ENCODE measurements around the gene SYNRG.
A peak's percentile ranks its signal among the peaks of the same experiment; 100 is the strongest.

Gene SYNRG

GRCh38 chr17:37518826-37519225 is 90.4 kb downstream of the SYNRG start:
- Histone ChIP-seq H3K79me2 (ENCODE audit: control insufficient read depth, insufficient read depth, low read length, poor library complexity) (no peaks in the 10 kb centered on the region), H3K4me3 (ENCODE audit: low read depth, low read length) (no peak overlapping the region), H2BK5ac (ENCODE audit: low read depth, low read length, poor library complexity) (no peak overlapping the region), H2BK120ac (ENCODE audit: insufficient read depth, low read length, poor library complexity) (no peak overlapping the region), H3K4me1 (ENCODE audit: control insufficient read depth in 1 of 2, insufficient read depth in 2 of 2, low read length in 2 of 2) (no peaks in the 10 kb centered on the region), H3K4me2 (ENCODE audit: low read length) (no peak overlapping the region), H3K9ac (ENCODE audit: low read length) (no peak overlapping the region), H3K4ac (ENCODE audit: low read depth, low read length) (no peak overlapping the region), H4K12ac (ENCODE audit: low read depth, low read length) (no peak overlapping the region), H3K18ac (ENCODE audit: low read length) (no peak overlapping the region), H3K14ac (ENCODE audit: low read length) (no peak overlapping the region), H2AK5ac (ENCODE audit: low read length) (no peak overlapping the region), H3K36me3 (ENCODE audit: control insufficient read depth in 1 of 2, insufficient read depth in 2 of 2, low read length in 2 of 2) (peaks cover 22 to 33% of the 10 kb centered on the region in 2 experiments), H4K91ac (ENCODE audit: low read depth, low read length) (no peak overlapping the region), H3K9me3 (ENCODE audit: insufficient read depth, low read depth, low read length) (no peaks in the 10 kb centered on the region), H3K23ac (ENCODE audit: low read length) (no peak overlapping the region), H3K79me1 (ENCODE audit: low read length) (no peaks in the 10 kb centered on the region), H2AFZ (ENCODE audit: insufficient read depth, low read length, poor library complexity) (no peak overlapping the region), H3K27me3 (ENCODE audit: insufficient read depth, low read length) (no peaks in the 10 kb centered on the region), H4K8ac (ENCODE audit: low read depth, low read length) (no peak overlapping the region), H2BK12ac (ENCODE audit: low read length) (no peak overlapping the region), H3K27ac (ENCODE audit: low read depth, low read length) (no peak overlapping the region)
- no CpG with 5 or more reads among the region's 8 CpGs for WGBS (ENCODE audit: extremely low coverage, insufficient coverage, insufficient read length)
- DNase-seq = no peak

GRCh38 chr17:37517881-37518280 is 91.3 kb downstream of the SYNRG start:
- no peak overlapping the region for H3K9ac ChIP-seq (ENCODE audit: low read length)
- no peaks in the 10 kb centered on the region for H3K9me3 ChIP-seq (ENCODE audit: insufficient read depth, low read depth, low read length)
- no peaks in the 10 kb centered on the region for H3K27me3 ChIP-seq (ENCODE audit: insufficient read depth, low read length)
- no CpG with 5 or more reads among the region's 4 CpGs for WGBS (ENCODE audit: extremely low coverage, insufficient coverage, insufficient read length)
- DNase-seq = peak; percentile 2 to 10
- no peak overlapping the region for H4K12ac ChIP-seq (ENCODE audit: low read depth, low read length)
- H2BK12ac ChIP-seq (ENCODE audit: low read length) = no peak overlapping the region
- H3K4me1 ChIP-seq (ENCODE audit: control insufficient read depth in 1 of 2, insufficient read depth in 2 of 2, low read length in 2 of 2) = no peaks in the 10 kb centered on the region
- H2BK5ac ChIP-seq (ENCODE audit: low read depth, low read length, poor library complexity) = no peak overlapping the region
- no peaks in the 10 kb centered on the region for H3K79me1 ChIP-seq (ENCODE audit: low read length)
- H3K18ac ChIP-seq (ENCODE audit: low read length) = no peak overlapping the region
- no peak overlapping the region for H4K8ac ChIP-seq (ENCODE audit: low read depth, low read length)
- no peak overlapping the region for H3K27ac ChIP-seq (ENCODE audit: low read depth, low read length)
- no peak overlapping the region for H3K14ac ChIP-seq (ENCODE audit: low read length)
- no peaks in the 10 kb centered on the region for H3K79me2 ChIP-seq (ENCODE audit: control insufficient read depth, insufficient read depth, low read length, poor library complexity)
- no peak overlapping the region for H2AK5ac ChIP-seq (ENCODE audit: low read length)
- no peak overlapping the region for H2BK120ac ChIP-seq (ENCODE audit: insufficient read depth, low read length, poor library complexity)
- no peak overlapping the region for H4K91ac ChIP-seq (ENCODE audit: low read depth, low read length)
- peaks cover 22 to 35% of the 10 kb centered on the region in 2 experiments for H3K36me3 ChIP-seq (ENCODE audit: control insufficient read depth in 1 of 2, insufficient read depth in 2 of 2, low read length in 2 of 2)
- no peak overlapping the region for H3K23ac ChIP-seq (ENCODE audit: low read length)
- H2AFZ ChIP-seq (ENCODE audit: insufficient read depth, low read length, poor library complexity) = no peak overlapping the region
- H3K4me3 ChIP-seq (ENCODE audit: low read depth, low read length) = no peak overlapping the region
- H3K4me2 ChIP-seq (ENCODE audit: low read length) = no peak overlapping the region
- no peak overlapping the region for H3K4ac ChIP-seq (ENCODE audit: low read depth, low read length)

- Histone ChIP-seq H2AK5ac (ENCODE audit: low read length) (no peak overlapping the region), H2BK120ac (ENCODE audit: insufficient read depth, low read length, poor library complexity) (no peak overlapping the region), H3K9me3 (ENCODE audit: insufficient read depth, low read depth, low read length) (no peaks in the 10 kb centered on the region), H3K23ac (ENCODE audit: low read length) (no peak overlapping the region), H4K12ac (ENCODE audit: low read depth, low read length) (no peak overlapping the region), H3K27me3 (ENCODE audit: insufficient read depth, low read length) (no peaks in the 10 kb centered on the region), H3K36me3 (ENCODE audit: control insufficient read depth in 1 of 2, insufficient read depth in 2 of 2, low read length in 2 of 2) (peaks cover 27 to 44% of the 10 kb centered on the region in 2 experiments), H3K4ac (ENCODE audit: low read depth, low read length) (no peak overlapping the region), H3K18ac (ENCODE audit: low read length) (no peak overlapping the region), H2AFZ (ENCODE audit: insufficient read depth, low read length, poor library complexity) (no peak overlapping the region), H3K9ac (ENCODE audit: low read length) (no peak overlapping the region), H4K8ac (ENCODE audit: low read depth, low read length) (no peak overlapping the region), H4K91ac (ENCODE audit: low read depth, low read length) (no peak overlapping the region), H3K4me3 (ENCODE audit: low read depth, low read length) (no peak overlapping the region), H3K14ac (ENCODE audit: low read length) (no peak overlapping the region), H3K79me1 (ENCODE audit: low read length) (no peaks in the 10 kb centered on the region), H2BK12ac (ENCODE audit: low read length) (no peak overlapping the region), H2BK5ac (ENCODE audit: low read depth, low read length, poor library complexity) (no peak overlapping the region), H3K4me2 (ENCODE audit: low read length) (no peak overlapping the region), H3K27ac (ENCODE audit: low read depth, low read length) (no peak overlapping the region), H3K4me1 (ENCODE audit: control insufficient read depth in 1 of 2, insufficient read depth in 2 of 2, low read length in 2 of 2) (no peaks in the 10 kb centered on the region), H3K79me2 (ENCODE audit: control insufficient read depth, insufficient read depth, low read length, poor library complexity) (no peaks in the 10 kb centered on the region)
- peak; percentile 43 to 85 for DNase-seq
- no CpG with 5 or more reads among the region's 6 CpGs for WGBS (ENCODE audit: extremely low coverage, insufficient coverage, insufficient read length)
Observed at GRCh38 chr17:37516127-37516571, 93.1 kb downstream of the SYNRG start.

DNA sequence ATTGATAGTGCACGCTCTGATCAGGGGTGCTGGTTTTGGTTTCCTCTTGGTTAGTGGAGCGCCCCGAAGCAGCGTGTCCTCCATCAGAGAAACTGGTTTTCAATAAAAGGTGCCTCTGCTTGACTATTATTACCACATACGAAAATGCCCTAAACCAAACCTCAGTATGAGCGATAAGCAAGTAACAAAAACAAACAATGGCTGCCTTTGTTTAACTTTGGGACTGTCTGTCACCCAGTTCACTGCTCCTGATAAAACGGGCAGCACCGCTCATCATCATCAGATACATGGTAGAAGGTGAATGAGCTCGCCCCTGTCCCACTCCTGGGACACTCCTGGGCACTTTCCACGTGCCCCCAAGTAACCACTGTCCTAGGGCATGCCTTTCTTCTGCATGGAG is 95.5 kb downstream of the SYNRG start:
- no peak overlapping the region for H4K12ac ChIP-seq (ENCODE audit: low read depth, low read length)
- H3K4me1 ChIP-seq (ENCODE audit: control insufficient read depth in 1 of 2, insufficient read depth in 2 of 2, low read length in 2 of 2) = no peaks in the 10 kb centered on the region
- H2BK5ac ChIP-seq (ENCODE audit: low read depth, low read length, poor library complexity) = no peak overlapping the region
- H3K79me1 ChIP-seq (ENCODE audit: low read length) = no peaks in the 10 kb centered on the region
- no peak overlapping the region for H3K4ac ChIP-seq (ENCODE audit: low read depth, low read length)
- no peak overlapping the region for H2BK120ac ChIP-seq (ENCODE audit: insufficient read depth, low read length, poor library complexity)
- H4K91ac ChIP-seq (ENCODE audit: low read depth, low read length) = no peak overlapping the region
- no peak overlapping the region for H2BK12ac ChIP-seq (ENCODE audit: low read length)
- H3K36me3 ChIP-seq (ENCODE audit: control insufficient read depth in 1 of 2, insufficient read depth in 2 of 2, low read length in 2 of 2) = peaks cover 19 to 33% of the 10 kb centered on the region in 2 experiments
- H3K18ac ChIP-seq (ENCODE audit: low read length) = no peak overlapping the region
- H4K8ac ChIP-seq (ENCODE audit: low read depth, low read length) = no peak overlapping the region
- H3K27ac ChIP-seq (ENCODE audit: low read depth, low read length) = no peak overlapping the region
- no peak overlapping the region for H3K23ac ChIP-seq (ENCODE audit: low read length)
- H3K4me3 ChIP-seq (ENCODE audit: low read depth, low read length) = no peak overlapping the region
- H3K9ac ChIP-seq (ENCODE audit: low read length) = no peak overlapping the region
- no peak overlapping the region for H2AK5ac ChIP-seq (ENCODE audit: low read length)
- no CpG with 5 or more reads among the region's 10 CpGs for WGBS (ENCODE audit: extremely low coverage, insufficient coverage, insufficient read length)
- H3K14ac ChIP-seq (ENCODE audit: low read length) = no peak overlapping the region
- no peak overlapping the region for H3K4me2 ChIP-seq (ENCODE audit: low read length)
- peaks cover 3% of the 10 kb centered on the region for H3K79me2 ChIP-seq (ENCODE audit: control insufficient read depth, insufficient read depth, low read length, poor library complexity)
- H2AFZ ChIP-seq (ENCODE audit: insufficient read depth, low read length, poor library complexity) = no peak overlapping the region
- H3K9me3 ChIP-seq (ENCODE audit: insufficient read depth, low read depth, low read length) = no peaks in the 10 kb centered on the region
- no peak for DNase-seq
- H3K27me3 ChIP-seq (ENCODE audit: insufficient read depth, low read length) = no peaks in the 10 kb centered on the region
